ENCODE results near the gene USP7. TPM values are rescaled to one million over a fixed set of nuclear protein-coding genes. Genes with fewer than 3 reads are reported as not detected.
"Not testable (repeated sequence)": the region's sequence is repeated elsewhere in the genome, so short reads cannot be mapped to it uniquely, and the experiment has no call there.

Gene USP7
- total and polyA plus RNA-seq, 10 of the 15 experiments (the other 5 are each of a cell fraction or from before 2014, with no cell fraction given), result 16.2 to 133 (median 60.5) TPM

- CTCF ChIA-PET, result interaction anchor here (1.2 to 5.4 kb wide), 3 partner anchors 81 to 216 kb away, joined by 3 to 72 read pairs (median 13); partner anchors contain the start of genes PMM2 and TMEM186
- no peak for DNase-seq (ENCODE audit: low read depth, low spot score)
- Histone ChIP-seq H3K9ac (ENCODE audit: control insufficient read depth, insufficient read depth, low read length) (no peak overlapping the region), H3K79me2 (ENCODE audit: control insufficient read depth, insufficient read depth, low read length) (no peaks in the 10 kb centered on the region), H3K4me2 (ENCODE audit: control insufficient read depth, insufficient read depth) (no peak overlapping the region), H3K4me3 (no peak overlapping the region), H4K20me1 (ENCODE audit: control insufficient read depth, insufficient read depth) (no peaks in the 10 kb centered on the region), H3K9me3 (replicated peaks; ENCODE audit: control insufficient read depth, insufficient read depth, low read length) (no peaks in the 10 kb centered on the region), H3K36me3 (ENCODE audit: control insufficient read depth in 2 of 2, insufficient read depth in 2 of 2, low read length in 1 of 2) (no peaks in the 10 kb centered on the region), H2AFZ (ENCODE audit: control insufficient read depth, low read depth, low read length) (no peak overlapping the region), H3K27me3 (replicated peaks in 1 of 2; ENCODE audit: control insufficient read depth in 2 of 2, insufficient read depth in 2 of 2, low read length in 1 of 2) (no peaks in the 10 kb centered on the region), H3K4me1 (ENCODE audit: control insufficient read depth, insufficient read depth, low read length) (peaks cover 6% of the 10 kb centered on the region), H3K27ac (ENCODE audit: control insufficient read depth, insufficient read depth) (no peak overlapping the region)
- FAIRE-seq, result no peak
- WGBS (ENCODE audit: insufficient coverage, insufficient replicate concordance, low lambda C conversion rate, missing lambda C conversion rate), result 42% methylated on average over 8 of the region's 8 CpGs
- intact Hi-C loops (cut with micrococcal nuclease; ENCODE audit: unreplicated experiment) (no loop called here), in situ Hi-C loops (cut with MboI) (no loop called here)
- no TSS peak for BruUV-seq (replicated peaks)
- TF ChIP-seq SMC3 (IDR thresholded peaks at IDR 0.05; ENCODE audit: borderline replicate concordance, low read length), result no peak
- no peak for TF ChIP-seq CBX5 (IDR thresholded peaks at IDR 0.05; ENCODE audit: low read depth)
- no peak for TF ChIP-seq CTCF (IDR thresholded peaks at IDR 0.05 in 2 of 3, conservative IDR thresholded peaks at IDR 0.05 in 1 of 3; ENCODE audit: control insufficient read depth in 2 of 3, extremely low read depth in 1 of 3, insufficient read depth in 1 of 3, low read depth in 3 of 3, low read length in 3 of 3)
- TF ChIP-seq ZNF217 (IDR thresholded peaks at IDR 0.05), result no peak
- TF ChIP-seq ZNF384 (IDR thresholded peaks at IDR 0.05; ENCODE audit: borderline replicate concordance, low read depth, low read length), result no peak
- RAD21 ChIA-PET (ENCODE audit: unreplicated experiment), result interaction anchor here (1.1 to 3.8 kb wide), 3 partner anchors 9 to 216 kb away, joined by 3 to 32 read pairs (median 3); partner anchors contain the start of gene CARHSP1
- no peak for ATAC-seq
- POLR2A ChIA-PET, result no interaction called here
- SMC1A ChIA-PET (ENCODE audit: uncharacterized antibody, unreplicated experiment), result interaction anchor here (2.4 to 5.6 kb wide), 3 partner anchors 13 to 305 kb away, joined by 6 to 37 read pairs (median 16); no protein-coding TSS in a partner anchor
Measured at GRCh38 chr16:8877894-8878522, 85.7 kb downstream of the USP7 start.

- BruUV-seq (replicated peaks); ATAC-seq; SMC1A ChIA-PET (ENCODE audit: uncharacterized antibody, unreplicated experiment); H3K9ac ChIP-seq (ENCODE audit: control insufficient read depth, insufficient read depth, low read length); H2AFZ ChIP-seq (ENCODE audit: control insufficient read depth, low read depth, low read length); DNase-seq (ENCODE audit: low read depth, low spot score); H3K4me2 ChIP-seq (ENCODE audit: control insufficient read depth, insufficient read depth); H3K36me3 ChIP-seq (ENCODE audit: control insufficient read depth in 2 of 2, insufficient read depth in 2 of 2, low read length in 1 of 2); FAIRE-seq; H3K4me3 ChIP-seq; H3K9me3 ChIP-seq (replicated peaks; ENCODE audit: control insufficient read depth, insufficient read depth, low read length); H3K27me3 ChIP-seq (replicated peaks in 1 of 2; ENCODE audit: control insufficient read depth in 2 of 2, insufficient read depth in 2 of 2, low read length in 1 of 2); POLR2A ChIA-PET; intact Hi-C loops (cut with micrococcal nuclease; ENCODE audit: unreplicated experiment); RAD21 ChIA-PET (ENCODE audit: unreplicated experiment); H4K20me1 ChIP-seq (ENCODE audit: control insufficient read depth, insufficient read depth); H3K27ac ChIP-seq (ENCODE audit: control insufficient read depth, insufficient read depth); in situ Hi-C loops (cut with MboI); H3K79me2 ChIP-seq (ENCODE audit: control insufficient read depth, insufficient read depth, low read length): not testable (repeated sequence)
- peaks cover 23% of the 10 kb centered on the region for H3K4me1 ChIP-seq (ENCODE audit: control insufficient read depth, insufficient read depth, low read length)
- CTCF ChIA-PET, result interaction anchor here (0.9 kb wide), 1 partner anchor 16 kb away, joined by 3 read pairs; no protein-coding TSS in a partner anchor
- WGBS (ENCODE audit: insufficient coverage, insufficient replicate concordance, low lambda C conversion rate, missing lambda C conversion rate), result 71% methylated on average over 7 of the region's 7 CpGs
Measured at GRCh38 chr16:8875317-8875716, 88.4 kb downstream of the USP7 start.

Measured in GM12878 (cell line).